ENCODE measurements around the gene ATG101. TPM values are rescaled to one million over a fixed set of nuclear protein-coding genes. Genes with fewer than 3 reads are reported as not detected.

Gene ATG101
- total and polyA plus RNA-seq, 2 of the 13 experiments (the other 11 are each of a cell fraction or from before 2014, with no cell fraction given): 58.2 to 67.7 TPM

DNA sequence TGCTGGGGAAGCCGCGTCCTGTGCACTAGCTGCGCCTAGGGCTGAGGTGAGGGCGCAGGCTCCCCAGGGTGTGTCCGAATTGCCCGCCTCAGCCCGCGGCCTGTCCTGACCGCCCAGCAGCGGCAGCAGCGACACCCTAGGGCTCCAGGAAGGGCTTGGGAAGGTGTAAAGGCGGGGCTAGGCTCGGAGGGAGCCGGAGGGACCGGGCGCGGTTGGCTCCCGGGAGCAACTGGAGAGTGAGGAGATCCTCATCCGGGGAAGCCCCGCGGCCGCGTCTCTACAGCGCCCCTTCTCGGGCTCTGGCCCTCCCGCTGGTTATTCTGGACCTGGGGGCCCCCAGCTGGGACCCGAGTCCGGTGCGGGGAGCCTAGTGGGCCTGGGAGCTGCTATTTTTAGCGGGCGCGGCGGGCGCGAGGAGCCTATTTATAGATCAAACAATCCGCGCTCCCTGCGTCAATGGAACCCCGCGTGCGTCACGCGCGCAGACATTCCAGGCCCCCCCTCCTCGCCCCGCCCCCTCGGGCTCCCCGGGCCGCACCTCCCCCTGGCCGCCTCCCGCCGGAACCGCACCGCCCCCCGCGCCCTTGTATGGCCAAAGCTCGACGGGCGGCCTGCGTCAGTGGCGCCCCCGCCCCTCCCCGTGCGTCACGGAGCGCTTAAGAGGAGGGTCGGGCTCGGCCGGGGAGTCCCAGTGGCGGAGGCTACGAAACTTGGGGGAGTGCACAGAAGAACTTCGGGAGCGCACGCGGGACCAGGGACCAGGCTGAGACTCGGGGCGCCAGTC, 18.8 kb upstream of the ATG101 start, which contains the start of gene NR4A1 (continued):
- TF ChIP-seq, protein P1, sequence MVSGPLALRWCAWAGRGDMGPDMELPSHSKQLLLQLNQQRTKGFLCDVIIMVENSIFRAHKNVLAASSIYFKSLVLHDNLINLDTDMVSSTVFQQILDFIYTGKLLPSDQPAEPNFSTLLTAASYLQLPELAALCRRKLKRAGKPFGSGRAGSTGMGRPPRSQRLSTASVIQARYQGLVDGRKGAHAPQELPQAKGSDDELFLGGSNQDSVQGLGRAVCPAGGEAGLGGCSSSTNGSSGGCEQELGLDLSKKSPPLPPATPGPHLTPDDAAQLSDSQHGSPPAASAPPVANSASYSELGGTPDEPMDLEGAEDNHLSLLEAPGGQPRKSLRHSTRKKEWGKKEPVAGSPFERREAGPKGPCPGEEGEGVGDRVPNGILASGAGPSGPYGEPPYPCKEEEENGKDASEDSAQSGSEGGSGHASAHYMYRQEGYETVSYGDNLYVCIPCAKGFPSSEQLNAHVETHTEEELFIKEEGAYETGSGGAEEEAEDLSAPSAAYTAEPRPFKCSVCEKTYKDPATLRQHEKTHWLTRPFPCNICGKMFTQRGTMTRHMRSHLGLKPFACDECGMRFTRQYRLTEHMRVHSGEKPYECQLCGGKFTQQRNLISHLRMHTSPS (CRISPR knock-in tag; IDR thresholded peaks at IDR 0.05; ENCODE audit: low read depth): no peak
- no peak for TF ChIP-seq ZNF225 (CRISPR knock-in tag; IDR thresholded peaks at IDR 0.05)
- TF ChIP-seq YEATS2 (CRISPR knock-in tag; IDR thresholded peaks at IDR 0.05; ENCODE audit: borderline replicate concordance): peak; percentile 41; the same call in 1 of the 2 replicates
- TF ChIP-seq NR3C1 (CRISPR knock-in tag; IDR thresholded peaks at IDR 0.05): no peak
- TF ChIP-seq ZKSCAN1 (IDR thresholded peaks at IDR 0.05; ENCODE audit: low read length): no peak
- TF ChIP-seq ZNF12 (CRISPR knock-in tag; IDR thresholded peaks at IDR 0.05): no peak
- peak; percentile 14; the same call in 1 of the 2 replicates for TF ChIP-seq ZNF747 (CRISPR knock-in tag; IDR thresholded peaks at IDR 0.05; ENCODE audit: borderline replicate concordance)
- TF ChIP-seq AGO2 (optimal IDR thresholded peaks at IDR 0.05; ENCODE audit: low read depth, low read length): peak; percentile 12
- TF ChIP-seq, protein P2, sequence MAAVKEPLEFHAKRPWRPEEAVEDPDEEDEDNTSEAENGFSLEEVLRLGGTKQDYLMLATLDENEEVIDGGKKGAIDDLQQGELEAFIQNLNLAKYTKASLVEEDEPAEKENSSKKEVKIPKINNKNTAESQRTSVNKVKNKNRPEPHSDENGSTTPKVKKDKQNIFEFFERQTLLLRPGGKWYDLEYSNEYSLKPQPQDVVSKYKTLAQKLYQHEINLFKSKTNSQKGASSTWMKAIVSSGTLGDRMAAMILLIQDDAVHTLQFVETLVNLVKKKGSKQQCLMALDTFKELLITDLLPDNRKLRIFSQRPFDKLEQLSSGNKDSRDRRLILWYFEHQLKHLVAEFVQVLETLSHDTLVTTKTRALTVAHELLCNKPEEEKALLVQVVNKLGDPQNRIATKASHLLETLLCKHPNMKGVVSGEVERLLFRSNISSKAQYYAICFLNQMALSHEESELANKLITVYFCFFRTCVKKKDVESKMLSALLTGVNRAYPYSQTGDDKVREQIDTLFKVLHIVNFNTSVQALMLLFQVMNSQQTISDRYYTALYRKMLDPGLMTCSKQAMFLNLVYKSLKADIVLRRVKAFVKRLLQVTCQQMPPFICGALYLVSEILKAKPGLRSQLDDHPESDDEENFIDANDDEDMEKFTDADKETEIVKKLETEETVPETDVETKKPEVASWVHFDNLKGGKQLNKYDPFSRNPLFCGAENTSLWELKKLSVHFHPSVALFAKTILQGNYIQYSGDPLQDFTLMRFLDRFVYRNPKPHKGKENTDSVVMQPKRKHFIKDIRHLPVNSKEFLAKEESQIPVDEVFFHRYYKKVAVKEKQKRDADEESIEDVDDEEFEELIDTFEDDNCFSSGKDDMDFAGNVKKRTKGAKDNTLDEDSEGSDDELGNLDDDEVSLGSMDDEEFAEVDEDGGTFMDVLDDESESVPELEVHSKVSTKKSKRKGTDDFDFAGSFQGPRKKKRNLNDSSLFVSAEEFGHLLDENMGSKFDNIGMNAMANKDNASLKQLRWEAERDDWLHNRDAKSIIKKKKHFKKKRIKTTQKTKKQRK (IDR thresholded peaks at IDR 0.05; ENCODE audit: low read length): no peak
- TF ChIP-seq TGIF2 (CRISPR knock-in tag; IDR thresholded peaks at IDR 0.05): 0 out of 2 replicates have a peak, but pooled peaks have one; percentile 46
- TF ChIP-seq, protein P3, sequence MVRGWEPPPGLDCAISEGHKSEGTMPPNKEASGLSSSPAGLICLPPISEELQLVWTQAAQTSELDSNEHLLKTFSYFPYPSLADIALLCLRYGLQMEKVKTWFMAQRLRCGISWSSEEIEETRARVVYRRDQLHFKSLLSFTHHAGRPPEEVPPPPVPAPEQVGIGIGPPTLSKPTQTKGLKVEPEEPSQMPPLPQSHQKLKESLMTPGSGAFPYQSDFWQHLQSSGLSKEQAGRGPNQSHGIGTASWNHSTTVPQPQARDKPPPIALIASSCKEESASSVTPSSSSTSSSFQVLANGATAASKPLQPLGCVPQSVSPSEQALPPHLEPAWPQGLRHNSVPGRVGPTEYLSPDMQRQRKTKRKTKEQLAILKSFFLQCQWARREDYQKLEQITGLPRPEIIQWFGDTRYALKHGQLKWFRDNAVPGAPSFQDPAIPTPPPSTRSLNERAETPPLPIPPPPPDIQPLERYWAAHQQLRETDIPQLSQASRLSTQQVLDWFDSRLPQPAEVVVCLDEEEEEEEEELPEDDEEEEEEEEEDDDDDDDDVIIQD (CRISPR knock-in tag; IDR thresholded peaks at IDR 0.05; ENCODE audit: low read depth): 0 out of 2 replicates have a peak, but pooled peaks have one; percentile 12
- TF ChIP-seq, protein P4, sequence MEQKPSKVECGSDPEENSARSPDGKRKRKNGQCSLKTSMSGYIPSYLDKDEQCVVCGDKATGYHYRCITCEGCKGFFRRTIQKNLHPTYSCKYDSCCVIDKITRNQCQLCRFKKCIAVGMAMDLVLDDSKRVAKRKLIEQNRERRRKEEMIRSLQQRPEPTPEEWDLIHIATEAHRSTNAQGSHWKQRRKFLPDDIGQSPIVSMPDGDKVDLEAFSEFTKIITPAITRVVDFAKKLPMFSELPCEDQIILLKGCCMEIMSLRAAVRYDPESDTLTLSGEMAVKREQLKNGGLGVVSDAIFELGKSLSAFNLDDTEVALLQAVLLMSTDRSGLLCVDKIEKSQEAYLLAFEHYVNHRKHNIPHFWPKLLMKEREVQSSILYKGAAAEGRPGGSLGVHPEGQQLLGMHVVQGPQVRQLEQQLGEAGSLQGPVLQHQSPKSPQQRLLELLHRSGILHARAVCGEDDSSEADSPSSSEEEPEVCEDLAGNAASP (CRISPR knock-in tag; IDR thresholded peaks at IDR 0.05; ENCODE audit: borderline replicate concordance): no peak
- TF ChIP-seq NFE2L1 (CRISPR knock-in tag; IDR thresholded peaks at IDR 0.05; ENCODE audit: borderline replicate concordance): no peak
- TF ChIP-seq, protein P5, sequence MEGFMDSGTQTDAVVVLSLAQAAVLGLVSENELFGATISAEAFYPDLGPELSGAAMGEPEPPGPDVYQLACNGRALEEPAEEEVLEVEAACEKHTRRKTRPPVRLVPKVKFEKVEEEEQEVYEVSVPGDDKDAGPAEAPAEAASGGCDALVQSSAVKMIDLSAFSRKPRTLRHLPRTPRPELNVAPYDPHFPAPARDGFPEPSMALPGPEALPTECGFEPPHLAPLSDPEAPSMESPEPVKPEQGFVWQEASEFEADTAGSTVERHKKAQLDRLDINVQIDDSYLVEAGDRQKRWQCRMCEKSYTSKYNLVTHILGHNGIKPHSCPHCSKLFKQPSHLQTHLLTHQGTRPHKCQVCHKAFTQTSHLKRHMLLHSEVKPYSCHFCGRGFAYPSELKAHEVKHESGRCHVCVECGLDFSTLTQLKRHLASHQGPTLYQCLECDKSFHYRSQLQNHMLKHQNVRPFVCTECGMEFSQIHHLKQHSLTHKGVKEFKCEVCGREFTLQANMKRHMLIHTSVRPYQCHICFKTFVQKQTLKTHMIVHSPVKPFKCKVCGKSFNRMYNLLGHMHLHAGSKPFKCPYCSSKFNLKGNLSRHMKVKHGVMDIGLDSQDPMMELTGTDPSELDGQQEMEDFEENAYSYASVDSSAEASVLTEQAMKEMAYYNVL (CRISPR knock-in tag; IDR thresholded peaks at IDR 0.05; ENCODE audit: borderline replicate concordance): peak; percentile 27; the same call in 1 of the 2 replicates
- TF ChIP-seq FLYWCH1 (CRISPR knock-in tag; IDR thresholded peaks at IDR 0.05): no peak
- no peak for TF ChIP-seq STAT5B (CRISPR knock-in tag; IDR thresholded peaks at IDR 0.05)
- TF ChIP-seq ZNF282 (IDR thresholded peaks at IDR 0.05; ENCODE audit: partially characterized antibody): no peak

Data from HepG2 (cell line).